T-helper 2 cell treated with Interferon-gamma antibody and Interleukin-4, amounts not matched to agents 100 ng/mL and 5 ng/mL, for 36 hours (primary cell): ENCODE results near the gene EIF2B5. TPM values are rescaled to one million over a fixed set of nuclear protein-coding genes. Genes with fewer than 3 reads are reported as not detected.

Experiments
- intact Hi-C: fragments of 100-400 bp; cut with micrococcal nuclease; formaldehyde crosslinking; loops from one replicate; pipeline ENCODE4 v1.15.1; 2023
- total RNA-seq: library from RNA; stranded (reverse); gene quantifications from 2 replicates; pipeline ENCODE4 v1.2.3, GENCODE V29; 2022

EIF2B5 gene
- total RNA-seq, 1 donor from 2014 or later, result 65.5 TPM

DNA sequence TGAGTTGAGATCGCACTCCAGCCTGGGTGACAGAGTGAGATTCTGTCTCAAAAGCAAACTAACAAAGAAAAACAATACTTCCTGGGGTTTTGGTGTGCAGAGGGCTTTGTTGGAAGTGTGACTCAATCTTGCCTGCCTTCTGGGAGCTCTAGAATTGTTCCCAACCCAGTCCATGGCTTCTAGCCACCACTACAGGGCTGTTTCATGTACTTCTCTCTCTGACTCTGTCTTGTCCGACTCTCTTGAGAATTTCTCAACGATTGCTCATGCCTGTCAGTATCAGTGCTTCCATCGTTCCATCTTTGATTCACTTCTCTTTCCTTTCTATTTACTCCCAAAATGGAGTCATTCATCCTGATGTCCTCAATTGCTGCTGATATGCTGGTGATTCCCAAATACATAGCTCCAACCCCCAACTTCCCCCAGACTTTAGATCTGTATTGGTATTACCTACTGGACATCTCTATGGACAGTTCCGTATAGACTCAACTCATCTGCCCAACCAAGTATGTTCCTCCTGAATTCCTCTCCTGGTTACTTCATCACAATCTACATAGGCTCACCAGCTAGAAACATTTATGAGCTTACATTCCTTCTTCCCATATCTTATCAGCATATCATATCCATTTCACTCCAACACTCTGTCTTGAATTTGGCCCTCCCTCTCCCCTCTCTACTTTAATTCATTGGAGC lies 37.7 kb downstream of the EIF2B5 start:
- intact Hi-C loops, result no loop called here

- intact Hi-C loops, result no loop called here
These were observed 38.2 kb downstream of the EIF2B5 start for GRCh38 chr3:184173374-184173722.

- intact Hi-C loops, result loop anchor here (1.0 kb wide), 10 partner anchors 12 to 638 kb away; partner anchors contain the start of genes ABCC5, ABCF3, DVL3 and EEF1AKMT4
These were observed 39.1 kb downstream of the EIF2B5 start for GRCh38 chr3:184174284-184174645.

DNA sequence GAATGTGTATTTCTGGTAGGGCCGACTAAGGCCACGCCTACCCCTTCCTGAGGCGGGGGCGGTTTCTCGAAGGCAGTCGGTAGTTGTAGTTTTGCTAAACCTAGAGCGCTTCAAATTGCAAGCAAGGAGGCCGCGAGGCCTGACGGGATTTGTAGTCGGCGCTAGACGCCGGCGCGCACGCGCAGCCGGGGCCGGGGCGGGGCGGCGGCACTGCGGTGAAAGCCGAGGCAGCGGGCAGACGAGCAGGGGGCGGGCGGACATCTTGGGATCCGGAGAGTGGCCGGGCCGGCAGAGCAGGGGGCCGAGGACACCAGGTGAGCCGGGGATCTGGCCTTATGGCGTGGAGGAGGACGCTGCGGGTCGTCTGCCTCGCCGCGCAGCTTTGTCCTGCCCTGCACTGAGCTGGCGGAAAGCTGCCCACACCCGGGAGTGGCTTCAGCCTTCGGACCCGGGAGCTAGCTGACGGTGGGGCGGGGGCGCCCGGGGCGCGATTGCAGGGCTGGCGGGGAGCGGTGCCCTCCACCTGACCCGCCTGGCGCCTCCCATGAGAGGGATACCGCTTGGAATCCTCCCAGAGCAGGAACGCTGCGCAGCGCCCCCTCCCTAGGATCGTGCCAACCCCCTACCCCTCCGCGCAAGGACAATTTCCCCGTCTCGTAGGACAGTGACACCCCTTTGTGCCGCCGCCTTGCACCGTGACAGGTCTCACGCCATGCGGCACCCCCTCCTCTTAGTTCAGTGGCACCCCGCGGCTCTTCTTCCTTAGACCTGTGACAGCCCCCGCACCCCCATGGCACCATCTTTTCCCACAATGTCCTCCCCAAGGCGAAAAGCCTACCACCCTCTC lies 39.7 kb downstream of the EIF2B5 start, which contains the start of gene AP2M1:
Gene AP2M1 (plus strand): TSS at position 210 of the 847 bp plus-strand sequence. CDS start 2,139 bp downstream, outside the sequence.
- intact Hi-C loops, result loop anchor here (1.0 kb wide), 10 partner anchors 11 to 637 kb away; partner anchors contain the start of genes ABCC5, ABCF3, DVL3 and EEF1AKMT4

DNA sequence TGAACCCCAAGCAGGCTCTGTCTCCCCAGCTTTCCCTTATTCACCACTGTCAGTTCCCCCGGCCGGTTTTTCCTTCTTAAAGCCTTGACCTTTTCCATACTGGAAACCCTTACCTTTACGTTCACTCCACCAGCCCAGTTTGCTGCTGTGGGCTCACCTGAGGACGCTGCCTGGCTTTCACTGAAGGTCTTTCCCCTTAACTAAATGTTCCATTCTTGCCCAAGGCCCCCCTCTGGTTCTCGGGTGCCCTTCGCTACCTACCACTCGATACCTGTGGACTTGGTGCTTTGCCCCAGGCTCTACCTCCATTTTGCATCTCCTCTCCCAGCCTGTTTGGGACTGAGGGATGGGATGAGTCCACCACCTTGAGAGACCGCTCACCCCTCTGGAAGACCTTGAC lies 40.3 kb downstream of the EIF2B5 start:
- intact Hi-C loops, result no loop called here

DNA sequence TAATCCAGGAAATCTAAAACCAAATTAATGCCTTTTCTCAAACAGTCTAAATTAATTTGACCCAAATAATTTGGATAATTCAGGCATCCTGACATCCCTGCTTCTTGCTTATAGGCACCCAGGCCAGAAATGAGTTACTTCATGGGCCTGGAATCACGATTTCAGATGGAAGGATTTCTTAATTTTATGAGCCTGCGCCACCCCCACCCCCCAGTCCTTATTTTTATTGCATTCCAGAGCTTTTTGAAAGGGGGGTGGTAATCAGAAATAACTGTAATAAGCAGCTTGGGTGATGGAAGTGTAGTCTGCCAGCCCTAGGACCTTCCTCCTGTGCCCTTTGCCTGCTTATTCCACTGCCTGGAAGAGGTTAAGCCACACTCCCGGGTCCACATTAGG lies 40.8 kb downstream of the EIF2B5 start:
- intact Hi-C loops, result no loop called here

GRCh38 chr3:184176377-184177330 lies 41.5 kb downstream of the EIF2B5 start:
- intact Hi-C loops, result no loop called here

GRCh38 chr3:184177331-184177731 lies 42.2 kb downstream of the EIF2B5 start:
- intact Hi-C loops, result no loop called here

GRCh38 chr3:184177767-184178306 lies 42.7 kb downstream of the EIF2B5 start:
- intact Hi-C loops, result no loop called here

DNA sequence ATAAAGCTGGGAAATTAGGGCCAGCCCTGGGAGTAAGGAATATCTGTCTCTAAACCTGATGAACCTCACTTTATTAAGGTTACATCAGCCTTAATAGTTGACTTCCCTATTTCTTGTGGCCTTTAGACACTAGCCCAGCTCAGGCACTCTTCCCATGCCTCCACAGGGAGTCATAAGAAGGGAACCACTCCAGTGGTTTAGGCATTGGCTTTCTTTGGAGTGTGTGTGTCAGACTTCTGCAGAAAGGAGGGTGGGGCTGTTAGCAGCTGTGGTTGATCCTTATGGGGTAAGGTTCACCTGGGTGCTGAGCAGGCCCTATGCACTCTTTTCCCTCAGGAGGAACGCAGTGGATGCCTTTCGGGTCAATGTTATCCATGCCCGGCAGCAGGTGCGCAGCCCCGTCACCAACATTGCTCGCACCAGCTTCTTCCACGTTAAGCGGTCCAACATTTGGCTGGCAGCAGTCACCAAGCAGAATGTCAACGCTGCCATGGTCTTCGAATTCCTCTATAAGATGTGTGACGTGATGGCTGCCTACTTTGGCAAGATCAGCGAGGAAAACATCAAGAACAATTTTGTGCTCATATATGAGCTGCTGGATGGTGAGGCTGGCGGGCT lies 43.5 kb downstream of the EIF2B5 start:
- intact Hi-C loops, result no loop called here

DNA sequence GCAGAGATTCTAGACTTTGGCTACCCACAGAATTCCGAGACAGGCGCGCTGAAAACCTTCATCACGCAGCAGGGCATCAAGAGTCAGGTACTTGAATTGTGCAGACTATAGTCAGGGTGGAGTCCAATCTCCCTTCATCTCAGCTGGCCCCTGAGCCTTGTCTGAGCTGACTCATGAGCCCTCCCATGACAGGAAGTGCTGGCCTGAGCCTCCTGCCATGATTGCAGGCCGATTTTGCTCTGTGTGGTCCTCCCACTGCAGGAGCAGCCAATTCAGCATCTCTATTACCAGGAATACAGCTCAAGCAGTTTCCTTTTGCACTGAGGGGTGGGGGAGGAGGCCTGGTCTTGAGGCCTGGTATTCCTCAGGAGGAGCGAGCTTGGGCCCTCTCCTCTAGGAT lies 45.0 kb downstream of the EIF2B5 start:
- intact Hi-C loops, result no loop called here

DNA sequence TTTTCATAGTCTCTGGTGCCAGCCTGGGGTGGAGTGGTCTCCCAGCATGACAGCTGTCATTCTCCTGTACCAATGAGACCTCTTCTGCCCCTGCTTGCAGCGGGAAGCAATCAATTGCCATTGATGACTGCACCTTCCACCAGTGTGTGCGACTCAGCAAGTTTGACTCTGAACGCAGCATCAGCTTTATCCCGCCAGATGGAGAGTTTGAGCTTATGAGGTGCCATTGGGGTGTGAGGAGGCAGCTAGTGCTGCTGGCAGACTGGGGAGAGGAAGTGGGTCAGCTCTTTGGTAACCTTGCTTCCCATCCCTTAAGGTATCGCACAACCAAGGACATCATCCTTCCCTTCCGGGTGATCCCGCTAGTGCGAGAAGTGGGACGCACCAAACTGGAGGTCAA lies 46.4 kb downstream of the EIF2B5 start:
- intact Hi-C loops, result no loop called here

DNA sequence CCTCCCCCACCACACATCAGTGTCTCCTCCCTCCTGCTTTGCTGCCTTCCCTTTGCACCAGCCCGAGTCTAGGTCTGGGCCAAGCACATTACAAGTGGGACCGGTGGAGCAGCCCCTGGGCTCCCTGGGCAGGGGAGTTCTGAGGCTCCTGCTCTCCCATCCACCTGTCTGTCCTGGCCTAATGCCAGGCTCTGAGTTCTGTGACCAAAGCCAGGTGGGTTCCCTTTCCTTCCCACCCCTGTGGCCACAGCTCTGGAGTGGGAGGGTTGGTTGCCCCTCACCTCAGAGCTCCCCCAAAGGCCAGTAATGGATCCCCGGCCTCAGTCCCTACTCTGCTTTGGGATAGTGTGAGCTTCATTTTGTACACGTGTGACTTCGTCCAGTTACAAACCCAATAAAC lies 48.5 kb downstream of the EIF2B5 start:
- intact Hi-C loops, result no loop called here

- intact Hi-C loops, result no loop called here
These were observed 49.5 kb downstream of the EIF2B5 start for GRCh38 chr3:184184546-184185230.

DNA sequence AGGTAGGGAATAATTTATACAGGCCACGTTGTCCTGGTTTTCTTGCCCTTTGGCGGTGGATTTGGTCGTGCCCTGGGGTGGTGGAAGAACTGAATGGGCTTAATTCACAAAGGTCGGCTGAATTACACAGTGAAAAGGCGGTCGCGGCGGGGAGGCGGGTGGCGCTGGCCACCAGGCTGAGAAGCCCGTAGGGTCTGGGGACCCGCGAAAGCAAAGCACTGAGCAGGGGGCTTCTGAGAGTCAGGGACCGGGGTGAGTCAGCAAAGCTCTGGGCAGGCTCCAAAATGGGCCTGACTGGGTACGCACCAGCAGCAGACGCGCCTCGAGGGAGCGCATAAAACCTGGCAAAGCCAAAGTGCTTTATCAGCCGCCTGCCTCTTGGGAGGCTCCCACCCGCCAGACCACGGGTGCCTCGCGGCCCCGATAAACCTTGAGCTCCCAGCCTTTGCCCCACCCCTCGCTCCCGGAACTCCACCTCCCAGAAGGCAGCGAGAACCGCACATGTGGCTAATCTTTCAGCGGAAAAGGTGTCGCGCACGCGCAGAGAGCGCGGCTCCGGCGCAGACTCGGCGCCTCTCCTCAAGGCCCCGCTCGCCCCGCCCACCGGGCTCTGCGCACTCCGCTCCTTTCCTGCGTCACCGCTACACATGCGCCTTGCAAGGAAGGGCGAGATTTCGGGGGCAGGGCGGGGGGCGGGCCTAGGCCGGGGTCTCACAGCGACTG lies 50.5 kb downstream of the EIF2B5 start:
- intact Hi-C loops, result loop anchor here (1.0 to 2.0 kb wide), 8 partner anchors 11 to 549 kb away; partner anchors contain the start of genes ABCC5, AP2M1, EEF1AKMT4 and EIF2B5

GRCh38 chr3:184186184-184186901 lies 51.2 kb downstream of the EIF2B5 start, which contains the start of gene ABCF3:
Gene ABCF3 (plus strand): TSS chr3:184186199. CDS start chr3:184186208, 9 bp downstream.
- intact Hi-C loops, result loop anchor here (1.0 to 2.0 kb wide), 8 partner anchors 12 to 550 kb away; partner anchors contain the start of genes ABCC5, AP2M1, EEF1AKMT4 and EIF2B5

- intact Hi-C loops, result loop anchor here (1.0 to 2.0 kb wide), 8 partner anchors 13 to 550 kb away; partner anchors contain the start of genes ABCC5, AP2M1, EEF1AKMT4 and EIF2B5
These were observed 51.7 kb downstream of the EIF2B5 start for GRCh38 chr3:184186902-184187207.

GRCh38 chr3:184188080-184188479 lies 52.9 kb downstream of the EIF2B5 start:
- intact Hi-C loops, result no loop called here
